ENCODE measurements around the gene ZNF879.

DNA sequence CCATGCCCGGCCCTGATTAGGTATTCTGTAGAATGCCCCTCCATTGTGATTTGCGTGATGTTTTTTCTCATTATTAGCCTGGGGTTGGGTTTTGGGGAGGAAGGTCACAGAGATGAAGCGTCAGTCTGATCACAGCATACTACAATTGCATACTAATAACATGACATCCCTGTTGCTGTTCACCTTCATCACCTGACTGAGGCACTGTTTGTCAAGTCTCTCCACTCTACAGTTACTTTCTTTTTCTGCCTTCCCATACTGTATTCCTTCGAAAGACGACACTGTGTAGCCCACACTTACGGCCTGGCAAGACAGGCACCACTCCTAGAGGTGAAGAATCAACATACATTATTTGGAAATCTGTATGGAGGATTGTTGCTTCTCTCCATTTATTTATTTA is 42.1 kb downstream of the ZNF879 start:
- TF ChIP-seq, protein P1, sequence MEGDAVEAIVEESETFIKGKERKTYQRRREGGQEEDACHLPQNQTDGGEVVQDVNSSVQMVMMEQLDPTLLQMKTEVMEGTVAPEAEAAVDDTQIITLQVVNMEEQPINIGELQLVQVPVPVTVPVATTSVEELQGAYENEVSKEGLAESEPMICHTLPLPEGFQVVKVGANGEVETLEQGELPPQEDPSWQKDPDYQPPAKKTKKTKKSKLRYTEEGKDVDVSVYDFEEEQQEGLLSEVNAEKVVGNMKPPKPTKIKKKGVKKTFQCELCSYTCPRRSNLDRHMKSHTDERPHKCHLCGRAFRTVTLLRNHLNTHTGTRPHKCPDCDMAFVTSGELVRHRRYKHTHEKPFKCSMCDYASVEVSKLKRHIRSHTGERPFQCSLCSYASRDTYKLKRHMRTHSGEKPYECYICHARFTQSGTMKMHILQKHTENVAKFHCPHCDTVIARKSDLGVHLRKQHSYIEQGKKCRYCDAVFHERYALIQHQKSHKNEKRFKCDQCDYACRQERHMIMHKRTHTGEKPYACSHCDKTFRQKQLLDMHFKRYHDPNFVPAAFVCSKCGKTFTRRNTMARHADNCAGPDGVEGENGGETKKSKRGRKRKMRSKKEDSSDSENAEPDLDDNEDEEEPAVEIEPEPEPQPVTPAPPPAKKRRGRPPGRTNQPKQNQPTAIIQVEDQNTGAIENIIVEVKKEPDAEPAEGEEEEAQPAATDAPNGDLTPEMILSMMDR (IDR thresholded peaks at IDR 0.05; ENCODE audit: low read depth, low read length), result no peak
- TF ChIP-seq EZH2phosphoT487 (IDR thresholded peaks at IDR 0.05; ENCODE audit: low read depth), result no peak

Measured in OCI-LY3 (cell line).